Cardiac septum (tissue), 1 donor: ENCODE results near the gene KCNIP4. TPM values are rescaled to one million over a fixed set of nuclear protein-coding genes. Genes with fewer than 3 reads are reported as not detected.

Experiments
- DNase-seq: peaks from one replicate; pipeline ENCODE4 v3.0.0-alpha.2; 2020; ENCODE audit warnings: low spot score
- intact Hi-C: fragments of 100-400 bp; cut with DNase I; formaldehyde crosslinking; loops from one replicate; pipeline ENCODE4 v1.14.0; 2022
- total RNA-seq: library from RNA; stranded (reverse); fragmentation: NEBNext Ultra II Directional; extraction: Animal tissue kit (Norgen Biotek cat#: 25700); gene quantifications from one replicate; pipeline ENCODE4 v1.2.1, GENCODE V29; 2021
- donor health status: DM: no; HTN: no; CAD: no.

KCNIP4 gene
- total RNA-seq, 1 donor from 2014 or later: not detected

DNA sequence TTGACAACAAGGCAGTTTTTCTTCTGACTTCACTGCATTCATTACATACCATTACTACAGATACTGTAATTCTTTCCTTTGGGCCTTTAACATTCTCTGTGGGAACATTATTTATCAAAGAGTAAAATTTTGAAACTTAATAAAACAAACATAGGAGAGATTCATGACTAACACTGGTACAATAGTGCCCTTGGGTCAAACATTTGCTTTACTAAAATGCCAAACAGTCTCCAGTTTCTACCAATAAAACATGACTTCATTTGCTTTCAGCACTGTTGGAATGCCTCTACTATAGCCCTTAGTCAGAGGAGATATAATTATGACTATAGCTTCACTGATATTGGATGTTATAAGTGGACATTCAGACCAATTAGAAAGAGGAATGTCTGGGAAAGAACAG, 766.9 kb downstream of the KCNIP4 start:
- no peak for DNase-seq
- intact Hi-C loops: no loop called here

- DNase-seq: no peak
- intact Hi-C loops: no loop called here
These were observed 770.7 kb downstream of the KCNIP4 start for GRCh38 chr4:21177871-21178270.

GRCh38 chr4:21177092-21177491, 771.5 kb downstream of the KCNIP4 start:
- no peak for DNase-seq
- intact Hi-C loops: no loop called here

GRCh38 chr4:21167711-21168110, 780.9 kb downstream of the KCNIP4 start:
- no peak for DNase-seq
- intact Hi-C loops: no loop called here

DNA sequence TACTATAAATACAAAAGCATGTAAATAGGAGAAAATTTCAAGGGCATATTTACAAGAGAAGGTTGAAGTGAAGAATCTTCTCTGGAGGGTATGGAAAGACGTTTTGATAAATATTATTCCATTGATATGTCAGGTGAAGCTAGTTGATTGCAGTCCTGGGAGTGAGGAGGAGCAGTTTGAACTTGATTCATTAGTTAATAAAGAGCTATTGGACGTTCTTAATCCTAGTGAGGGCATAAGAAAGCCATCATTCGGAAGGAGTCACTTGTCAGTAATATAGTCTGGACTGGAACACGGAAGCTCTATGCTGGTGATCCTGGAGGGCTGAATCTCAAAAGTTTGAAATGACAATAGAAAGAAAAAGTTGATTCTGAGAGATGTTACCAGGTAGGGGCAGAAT, 793.2 kb downstream of the KCNIP4 start:
- intact Hi-C loops: no loop called here

DNA sequence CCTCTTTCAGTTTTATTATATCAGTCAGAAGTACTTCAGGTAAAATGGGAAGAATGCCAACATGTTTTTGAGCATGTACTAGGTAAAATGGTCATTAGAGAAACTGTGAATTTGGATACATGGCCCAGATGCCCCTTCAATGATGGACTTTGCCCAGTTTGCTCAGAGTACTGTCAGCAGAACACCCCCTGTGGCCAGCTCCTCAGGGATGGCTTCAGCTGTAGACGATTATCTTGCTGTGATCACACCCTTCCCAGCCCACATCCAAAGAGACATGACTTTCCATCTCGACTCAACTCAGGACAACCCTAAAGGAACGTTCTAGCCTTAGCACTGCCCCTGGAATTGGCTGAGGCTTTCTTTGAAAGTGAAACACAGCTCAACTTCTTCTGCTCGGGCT, 809.2 kb downstream of the KCNIP4 start:
- DNase-seq: no peak
- intact Hi-C loops: loop anchor here (10.0 kb wide), 1 partner anchor 365 kb away; no protein-coding TSS in a partner anchor

More for the DNA sequence above, 793.2 kb downstream of the KCNIP4 start:
- no peak for DNase-seq

DNA sequence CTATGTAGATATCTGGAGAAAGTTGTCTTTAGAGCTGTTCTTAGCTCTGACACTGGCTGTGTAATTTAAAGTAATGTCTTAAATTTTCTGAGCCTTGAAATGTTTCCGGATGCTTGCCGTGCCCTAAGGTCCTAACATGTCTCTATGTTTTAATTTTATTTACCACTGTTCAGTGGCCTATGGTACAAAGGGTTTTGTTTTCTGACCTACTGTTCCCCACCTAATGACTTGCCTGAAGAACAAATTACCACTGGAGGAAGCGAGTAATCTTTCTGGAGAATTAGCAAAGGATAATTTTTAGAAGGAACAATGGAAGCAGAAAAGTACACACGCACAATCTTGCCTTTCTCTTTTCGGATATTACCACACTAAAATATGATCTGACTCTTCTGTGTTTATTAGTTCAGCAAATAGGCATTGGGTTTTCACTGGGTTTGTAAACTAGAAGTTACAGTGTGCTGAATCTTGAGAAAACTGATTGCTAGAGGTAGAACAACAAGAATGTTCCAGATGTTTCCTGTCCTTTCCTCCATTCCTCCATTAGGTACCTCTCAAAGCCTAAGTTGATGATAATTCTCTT, 812.4 kb downstream of the KCNIP4 start:
- DNase-seq: no peak
- intact Hi-C loops: loop anchor here (10.0 kb wide), 1 partner anchor 361 kb away; no protein-coding TSS in a partner anchor

GRCh38 chr4:21134994-21135393, 813.6 kb downstream of the KCNIP4 start:
- no peak for DNase-seq

GRCh38 chr4:21130606-21131005, 818.0 kb downstream of the KCNIP4 start:
- intact Hi-C loops: loop anchor here (10.0 kb wide), 1 partner anchor 356 kb away; no protein-coding TSS in a partner anchor
- no peak for DNase-seq

More at GRCh38 chr4:21134994-21135393, 813.6 kb downstream of the KCNIP4 start:
- intact Hi-C loops: loop anchor here (10.0 kb wide), 1 partner anchor 360 kb away; no protein-coding TSS in a partner anchor

DNA sequence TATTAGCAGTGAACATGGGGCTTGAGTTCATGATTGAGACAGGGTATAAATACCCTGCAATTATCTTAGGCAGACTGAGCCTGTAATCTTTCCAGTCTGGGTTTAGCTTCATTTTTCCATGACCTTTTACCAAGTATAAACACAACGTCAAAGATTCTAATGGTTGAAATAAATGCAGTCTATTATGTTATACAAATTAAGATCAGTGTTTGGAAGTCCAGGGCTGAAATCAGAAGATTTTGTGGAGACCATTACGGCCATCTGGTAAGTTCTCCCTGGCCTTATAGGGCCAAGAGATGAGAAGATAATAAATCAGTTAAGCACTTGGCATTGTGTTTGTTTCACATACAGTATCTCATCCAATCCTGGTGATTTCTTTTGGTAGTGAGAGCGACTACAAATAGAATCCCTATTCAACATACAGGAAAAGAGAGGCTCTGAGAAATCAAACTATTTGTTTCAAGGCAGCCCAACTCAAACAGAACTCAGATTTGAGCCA, 822.5 kb downstream of the KCNIP4 start:
- no peak for DNase-seq
- intact Hi-C loops: no loop called here

GRCh38 chr4:21118301-21118700, 830.3 kb downstream of the KCNIP4 start:
- no peak for DNase-seq
- intact Hi-C loops: no loop called here

GRCh38 chr4:21117541-21118180, 830.9 kb downstream of the KCNIP4 start:
- DNase-seq: no peak
- intact Hi-C loops: no loop called here

DNA sequence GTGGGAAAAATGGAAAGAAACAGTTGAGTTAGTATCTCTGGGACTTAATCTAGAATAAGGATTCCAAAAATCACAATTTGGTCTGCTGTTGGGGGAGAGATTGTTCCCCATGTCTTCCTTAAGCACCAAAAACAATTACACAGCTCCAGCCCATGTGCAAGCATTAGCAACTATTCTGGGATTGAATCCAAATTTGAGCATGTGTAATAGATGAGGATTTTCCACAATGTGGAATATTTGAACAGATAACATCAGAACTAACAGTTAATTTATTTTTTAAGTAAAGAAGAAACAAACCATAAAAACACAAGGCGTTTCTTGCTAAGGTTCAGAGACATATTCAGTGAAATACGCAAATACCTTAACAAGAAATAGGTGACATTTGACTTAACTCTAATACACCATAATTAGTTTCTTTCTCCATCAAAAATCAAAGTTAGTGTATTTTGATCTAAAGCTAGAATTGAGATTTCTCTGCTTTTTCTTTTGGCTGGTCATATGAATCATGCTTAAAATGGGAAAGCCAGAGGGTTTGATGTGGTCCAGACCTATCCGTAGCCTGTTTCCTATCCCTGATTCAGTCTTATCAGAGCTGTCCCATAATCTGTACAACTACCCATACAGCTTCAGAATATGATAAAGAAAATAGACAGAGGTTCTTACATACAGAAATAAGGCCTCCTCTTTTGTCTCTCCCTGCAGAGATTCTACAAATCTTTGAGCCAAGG, 834.9 kb downstream of the KCNIP4 start:
- intact Hi-C loops: no loop called here
- DNase-seq: no peak

GRCh38 chr4:21102667-21103066, 845.9 kb downstream of the KCNIP4 start:
- no peak for DNase-seq
- intact Hi-C loops: no loop called here

GRCh38 chr4:21097865-21098264, 850.7 kb downstream of the KCNIP4 start:
- DNase-seq: no peak
- intact Hi-C loops: no loop called here

DNA sequence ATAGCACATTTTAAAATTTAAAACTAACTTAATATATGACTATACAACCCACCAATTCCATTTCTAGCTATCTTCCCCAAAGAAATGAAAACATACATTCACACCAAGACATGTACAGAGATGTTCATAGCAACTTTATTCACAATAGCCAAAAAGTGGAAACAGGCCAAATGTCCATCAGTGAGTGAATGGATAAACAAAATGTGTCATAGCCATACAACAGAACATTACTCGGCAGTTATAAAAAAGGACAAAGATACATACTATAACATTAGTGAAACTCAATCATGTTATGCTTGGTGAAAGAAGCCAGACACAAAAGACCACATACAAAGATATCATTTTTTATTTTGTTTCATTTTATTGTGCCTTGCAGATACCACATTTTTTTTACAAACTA, 851.5 kb downstream of the KCNIP4 start:
- intact Hi-C loops: no loop called here
- DNase-seq: no peak

DNA sequence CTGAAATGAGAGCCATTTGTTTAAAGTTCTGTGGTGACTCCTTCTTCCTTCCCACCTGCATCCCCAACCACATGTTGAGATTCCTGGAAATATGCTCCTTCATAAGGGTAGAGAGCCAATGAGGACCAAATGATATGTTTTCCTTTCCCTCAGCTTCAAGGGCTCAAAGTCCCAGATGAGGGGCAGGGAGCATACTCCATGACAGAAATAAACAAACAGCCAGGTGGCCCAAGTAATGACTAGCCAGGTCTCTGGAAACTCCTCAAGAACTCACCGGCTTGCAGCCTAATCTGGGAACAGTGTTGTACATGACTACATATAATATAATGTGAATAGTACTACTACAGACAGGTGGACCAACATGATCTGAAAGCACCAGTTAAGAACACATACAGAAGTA, 856.0 kb downstream of the KCNIP4 start:
- intact Hi-C loops: no loop called here
- DNase-seq: no peak

DNA sequence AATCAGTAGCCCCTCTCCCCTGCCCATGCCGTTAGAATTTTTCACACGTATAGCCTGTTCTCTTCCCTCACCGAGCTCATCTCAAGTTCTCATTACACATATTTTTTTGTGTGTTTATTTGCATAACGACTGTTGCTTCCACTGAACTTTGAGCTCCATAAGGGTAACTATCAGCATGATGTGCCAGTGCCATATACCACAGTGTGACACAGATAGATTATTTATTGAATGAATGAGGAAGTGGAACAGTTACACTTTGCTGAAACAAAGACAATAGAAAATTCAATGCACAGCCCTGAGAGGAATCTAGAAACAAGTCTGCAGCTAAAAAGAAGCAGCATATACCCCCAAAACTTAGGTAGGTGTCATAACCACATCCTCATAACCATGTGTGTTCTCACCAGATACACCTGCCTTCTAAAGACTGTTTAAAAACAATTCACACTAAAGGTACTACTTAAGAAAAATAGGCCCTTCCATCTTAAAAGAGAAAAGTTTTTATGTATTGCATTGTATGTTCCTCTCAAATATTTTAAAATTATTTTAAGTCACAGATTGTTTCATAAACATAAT, 858.4 kb downstream of the KCNIP4 start:
- intact Hi-C loops: no loop called here
- DNase-seq: no peak

GRCh38 chr4:21083413-21083812, 865.2 kb downstream of the KCNIP4 start:
- intact Hi-C loops: no loop called here
- DNase-seq: no peak

- intact Hi-C loops: no loop called here
These were observed 870.6 kb downstream of the KCNIP4 start for GRCh38 chr4:21077967-21078366.

More at GRCh38 chr4:21077967-21078366, 870.6 kb downstream of the KCNIP4 start:
- no peak for DNase-seq
